NCI-H2081 treated with DMSO at 0.1 percent for 48 hours (cell line): Measurements from ENCODE around the gene HDX.
"Not testable (repeated sequence)": the region's sequence is repeated elsewhere in the genome, so short reads cannot be mapped to it uniquely, and the experiment has no call there.

Experiments used
- DNase-seq: peaks from one replicate; lab custom pipeline; 2025; lab: John Stamatoyannopoulos, UW

Gene HDX

DNA sequence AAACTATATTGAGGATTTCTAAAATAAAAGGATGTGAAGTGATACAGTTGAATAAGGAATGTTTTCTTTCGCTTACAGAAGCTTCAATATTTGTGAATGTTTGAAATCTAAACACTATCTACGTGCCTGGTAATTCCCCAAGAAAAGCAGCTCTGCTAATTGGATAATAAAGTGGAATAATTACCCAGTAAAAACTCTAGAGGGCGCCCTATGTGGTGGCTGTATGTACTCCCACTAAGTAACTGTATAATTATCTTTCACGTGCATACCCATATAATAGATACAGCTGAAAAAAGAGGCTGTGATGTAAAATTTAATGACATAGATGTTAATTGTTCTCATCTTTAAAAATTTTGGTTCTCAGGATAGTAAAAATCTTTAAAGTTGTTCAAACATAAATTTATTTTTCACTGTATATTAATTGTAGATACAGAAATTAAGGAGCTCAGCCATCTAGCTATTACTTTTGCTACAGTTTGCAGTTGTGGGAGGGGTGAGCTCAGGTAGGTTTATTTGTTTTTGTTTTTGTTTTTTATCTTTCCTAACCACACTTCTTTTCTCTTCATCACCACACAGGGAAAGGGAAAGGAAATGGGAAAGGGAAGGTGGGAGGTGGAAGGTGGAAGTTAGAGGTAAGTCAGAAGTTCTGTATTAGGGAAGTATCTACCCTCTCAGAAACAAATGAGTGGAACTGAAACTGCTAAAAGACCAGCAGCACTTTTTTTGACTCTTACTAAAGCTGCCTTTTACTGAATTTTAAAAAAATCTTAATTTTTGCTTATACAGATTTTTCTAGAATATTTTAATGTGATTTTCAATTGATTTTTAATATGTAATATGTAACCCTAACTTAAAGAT lies 162.5 kb downstream of the HDX start:
- no peak for DNase-seq

DNA sequence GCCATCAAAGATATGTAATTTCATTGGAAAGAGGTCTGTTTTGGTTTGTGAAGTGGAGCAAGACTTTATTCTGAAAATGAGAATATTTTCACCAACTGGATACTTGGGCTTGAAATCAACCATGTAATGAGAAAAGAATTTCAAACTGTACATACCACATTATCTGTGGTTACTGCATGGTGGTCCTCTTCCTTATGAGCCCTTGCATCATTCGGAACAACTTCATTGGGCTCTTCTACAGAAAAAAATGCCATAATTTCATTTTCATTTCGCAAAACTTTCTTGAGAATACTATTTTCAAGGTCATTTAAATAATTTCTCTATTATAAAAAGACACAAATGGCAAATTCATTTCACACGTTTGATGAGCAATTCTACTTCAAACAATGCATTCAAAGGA lies 165.6 kb downstream of the HDX start:
- DNase-seq: no peak

DNA sequence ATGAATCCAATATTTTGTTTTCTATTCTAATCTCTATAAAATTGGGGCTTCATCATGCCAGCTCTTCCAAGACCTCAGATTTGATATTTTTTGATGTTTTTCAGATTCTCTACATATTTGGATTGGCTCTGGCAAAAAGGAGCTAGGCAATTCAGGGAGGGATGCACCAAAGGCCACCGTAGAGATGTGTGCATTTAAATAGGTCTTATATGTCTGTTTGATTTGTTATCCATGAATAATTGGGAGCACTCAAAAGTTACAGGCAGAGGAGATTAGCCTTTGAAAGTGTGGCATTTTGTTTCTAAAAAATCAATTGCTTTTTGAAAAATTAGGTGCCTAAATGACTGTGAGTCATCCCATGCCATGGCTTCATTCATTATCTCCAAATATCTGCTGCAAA lies 167.1 kb downstream of the HDX start:
- no peak for DNase-seq

DNA sequence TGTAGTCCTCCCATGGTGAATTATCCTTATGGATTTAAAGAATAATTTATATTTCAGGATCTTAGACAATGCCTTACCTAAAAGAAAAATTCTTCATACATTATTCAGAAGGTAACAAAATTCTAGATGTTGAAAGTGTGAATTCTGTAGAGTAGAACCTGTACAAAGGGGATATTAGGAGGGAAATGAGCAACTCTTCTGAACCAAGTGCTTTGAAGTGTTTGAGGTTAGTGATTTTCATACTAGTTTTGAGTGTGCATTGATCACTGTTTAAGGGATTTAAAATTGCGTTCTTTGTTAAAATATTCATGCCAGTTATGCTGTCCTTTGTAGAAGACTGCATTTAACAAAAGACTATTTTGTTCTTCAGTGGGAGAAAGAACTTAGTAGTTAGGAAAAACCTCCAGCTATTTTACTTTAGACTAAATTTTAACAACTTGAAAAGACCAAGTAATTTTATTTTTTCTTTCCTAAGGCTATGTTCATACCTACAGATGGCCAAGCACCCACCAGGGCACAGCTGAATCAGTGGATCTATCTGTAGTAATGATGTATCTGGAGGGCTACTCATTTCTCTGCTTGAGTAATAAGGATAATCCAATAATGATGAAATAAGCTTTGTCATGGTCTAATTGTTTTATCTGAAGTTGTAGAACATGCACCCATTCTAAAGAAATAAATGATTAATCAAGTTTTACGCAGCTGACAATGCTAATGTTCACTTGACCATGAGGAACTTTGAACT lies 180.0 kb downstream of the HDX start:
- DNase-seq: no peak

DNA sequence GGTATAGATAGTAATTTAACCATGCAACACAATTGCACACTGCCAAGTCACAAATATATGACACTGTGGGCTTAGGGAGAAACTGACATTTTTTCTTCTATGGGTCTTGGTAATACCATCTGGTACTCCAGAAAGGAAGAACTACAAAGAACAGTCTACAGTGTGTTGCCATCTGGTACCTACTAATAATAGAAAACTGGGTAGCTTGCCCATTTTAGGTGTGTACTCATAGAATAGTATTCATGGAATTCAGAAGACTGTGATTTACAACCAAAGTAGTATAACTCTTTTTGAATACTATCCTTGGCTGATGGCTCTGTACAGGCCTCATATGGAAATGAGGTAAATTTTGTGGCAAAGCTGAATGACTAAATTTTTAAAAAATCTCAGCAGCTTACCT lies 181.6 kb downstream of the HDX start:
- DNase-seq: no peak

DNA sequence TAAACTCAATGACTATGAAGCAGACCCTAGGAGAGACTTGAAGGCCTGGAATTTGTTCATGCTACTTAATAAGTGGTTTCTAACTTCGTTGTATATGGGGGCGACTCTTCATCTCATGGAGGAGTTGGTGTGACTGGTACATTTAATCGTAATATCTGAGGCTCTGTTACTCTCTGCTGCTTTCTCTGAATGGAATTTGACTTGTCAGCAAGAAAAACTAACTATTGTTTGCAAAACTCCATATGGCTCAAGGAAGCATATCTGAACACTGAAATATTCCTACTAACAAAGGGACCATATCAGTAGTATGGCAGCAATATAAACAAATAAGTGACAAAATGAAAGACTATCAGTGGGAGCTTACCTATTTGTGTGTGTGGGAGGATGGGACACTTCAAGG lies 182.2 kb downstream of the HDX start:
- DNase-seq: no peak

DNA sequence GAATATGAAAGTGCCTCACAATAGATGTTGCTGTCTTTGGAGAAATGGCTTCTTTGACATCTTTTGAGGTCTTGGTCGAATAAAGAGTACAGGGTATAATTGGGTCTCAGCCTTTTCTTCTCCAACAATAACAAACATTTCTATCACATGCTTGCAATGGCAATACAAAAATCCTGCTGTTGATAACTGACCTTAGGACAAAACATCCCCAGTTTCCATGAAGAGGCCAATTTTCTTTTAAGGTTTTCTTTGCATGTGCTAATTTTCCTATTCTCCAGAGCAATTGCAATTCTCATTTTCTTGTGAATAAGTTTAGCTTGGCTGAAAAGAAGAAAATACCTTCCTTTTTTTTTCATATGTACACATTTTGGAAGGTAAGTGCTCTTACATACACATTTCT lies 183.6 kb downstream of the HDX start:
- no peak for DNase-seq

DNA sequence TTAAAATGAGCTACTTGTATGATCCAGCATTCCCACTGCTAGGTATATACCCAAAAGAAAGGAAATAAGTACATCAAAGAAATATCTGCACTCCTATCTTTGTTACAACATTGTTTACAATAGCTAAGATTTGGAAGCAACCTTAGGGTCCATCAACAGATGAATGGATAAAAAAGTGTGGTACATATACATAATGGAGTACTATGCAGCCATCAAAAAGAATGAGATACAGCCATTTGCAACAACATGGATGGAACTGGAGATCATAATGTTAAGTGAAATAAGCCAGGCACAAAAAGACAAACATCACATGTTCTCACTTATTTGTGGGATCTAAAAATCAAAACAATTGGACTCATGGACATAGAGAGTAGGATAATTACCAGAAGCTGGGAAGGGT lies 186.3 kb downstream of the HDX start:
- DNase-seq: not testable (repeated sequence)
